Activated T-cell treated with anti-CD3 and anti-CD28 coated beads, Interleukin-2, amount 50 U/mL, for 4 hours (primary cell): ENCODE measurements around the gene SPIB. TPM values are rescaled to one million over a fixed set of nuclear protein-coding genes. Genes with fewer than 3 reads are reported as not detected.
A peak's percentile ranks its signal among the peaks of the same experiment; 100 is the strongest.

Source experiments
- ATAC-seq, 2 donors: fragments of 200-7000 bp; cut with Tn5 transposase; one replicate each; pipeline ENCODE4 v1.10.0; 2021
- DNase-seq: peaks from one replicate; pipeline ENCODE4 v3.0.0-alpha.2; 2020
- H3K27me3 Mint-ChIP-seq: one replicate; pipeline ENCODE4 v1.8.0; 2021; ENCODE audit warnings: low read depth, mixed read lengths
- H3K36me3 Mint-ChIP-seq: one replicate; pipeline ENCODE4 v1.8.0; 2022; ENCODE audit warnings: mixed read lengths; ENCODE audit not compliant: insufficient read depth
- H3K4me1 Mint-ChIP-seq: one replicate; pipeline ENCODE4 v1.8.0; 2021; ENCODE audit warnings: low read depth, mixed read lengths
- H3K4me3 Mint-ChIP-seq: one replicate; pipeline ENCODE4 v1.8.0; 2021; ENCODE audit warnings: mild to moderate bottlenecking, moderate library complexity, mixed read lengths
- H3K9me3 Mint-ChIP-seq: one replicate; pipeline ENCODE4 v1.8.0; 2021; ENCODE audit warnings: mixed read lengths
- total RNA-seq, 3 donors: library from RNA; stranded (reverse); gene quantifications; one replicate each; pipeline ENCODE4 v1.2.1, GENCODE V29; 2021

Gene SPIB
- total RNA-seq, 3 donors from 2014 or later, result 1.9 to 6.7 (median 2.1) TPM

- Mint-ChIP-seq H3K27me3 (no peaks in the 10 kb centered on the region), H3K9me3 (no peaks in the 10 kb centered on the region), H3K4me1 (peaks cover 19% of the 10 kb centered on the region), H3K4me3 (peak overlapping the region; percentile 93), H3K36me3 (peaks cover 6% of the 10 kb centered on the region)
- DNase-seq (no peak), ATAC-seq (no peak)
These were observed 56.4 kb downstream of the SPIB start for GRCh38 chr19:50475101-50475568.

- Mint-ChIP-seq H3K9me3 (no peaks in the 10 kb centered on the region), H3K4me3 (peak overlapping the region; percentile 93), H3K4me1 (peaks cover 19% of the 10 kb centered on the region), H3K36me3 (peaks cover 6% of the 10 kb centered on the region), H3K27me3 (no peaks in the 10 kb centered on the region)
- ATAC-seq (no peak), DNase-seq (no peak)
These were observed 57.0 kb downstream of the SPIB start for GRCh38 chr19:50475736-50476223.

- peaks cover 19% of the 10 kb centered on the region for H3K4me1 Mint-ChIP-seq
- ATAC-seq (peak; percentile 95), DNase-seq (peak; percentile 88)
- H3K4me3 Mint-ChIP-seq, result peak within 1 kb of the TSS; percentile 93
- H3K36me3 Mint-ChIP-seq, result peaks cover 6% of the 10 kb centered on the region
- H3K9me3 Mint-ChIP-seq, result no peaks in the 10 kb centered on the region
- no peaks in the 10 kb centered on the region for H3K27me3 Mint-ChIP-seq
These were observed 57.6 kb downstream of the SPIB start, which contains the start of the genes EMC10 and GARIN5A for GRCh38 chr19:50476224-50476906. Gene EMC10 (plus strand): TSS chr19:50476507. CDS start chr19:50476545, 38 bp downstream. Gene GARIN5A (minus strand): TSS chr19:50476848. CDS start chr19:50476388, 460 bp downstream.

- Mint-ChIP-seq H3K27me3 (no peaks in the 10 kb centered on the region), H3K4me1 (peaks cover 19% of the 10 kb centered on the region), H3K36me3 (peaks cover 6% of the 10 kb centered on the region), H3K4me3 (peak overlapping the region; percentile 93), H3K9me3 (no peaks in the 10 kb centered on the region)
- ATAC-seq (no peak), DNase-seq (no peak)
These were observed 58.1 kb downstream of the SPIB start for GRCh38 chr19:50476907-50477238.

- Mint-ChIP-seq H3K9me3 (no peaks in the 10 kb centered on the region), H3K4me3 (peak overlapping the region; percentile 93), H3K27me3 (no peaks in the 10 kb centered on the region), H3K36me3 (peaks cover 6% of the 10 kb centered on the region), H3K4me1 (peaks cover 19% of the 10 kb centered on the region)
- DNase-seq, result no peak
- ATAC-seq, result no peak
These were observed 59.2 kb downstream of the SPIB start for GRCh38 chr19:50477751-50478515.

GRCh38 chr19:50478901-50479715, 60.4 kb downstream of the SPIB start:
- H3K36me3 Mint-ChIP-seq, result peaks cover 12% of the 10 kb centered on the region
- peak overlapping the region; percentile 43 for H3K4me3 Mint-ChIP-seq
- ATAC-seq (no peak), DNase-seq (no peak)
- no peaks in the 10 kb centered on the region for H3K27me3 Mint-ChIP-seq
- peaks cover 19% of the 10 kb centered on the region for H3K4me1 Mint-ChIP-seq
- no peaks in the 10 kb centered on the region for H3K9me3 Mint-ChIP-seq

GRCh38 chr19:50479761-50480251, 61.1 kb downstream of the SPIB start:
- Mint-ChIP-seq H3K4me3 (no peak overlapping the region), H3K27me3 (no peaks in the 10 kb centered on the region), H3K9me3 (no peaks in the 10 kb centered on the region), H3K4me1 (peaks cover 19% of the 10 kb centered on the region), H3K36me3 (peaks cover 15% of the 10 kb centered on the region)
- DNase-seq, result no peak
- no peak for ATAC-seq

- ATAC-seq (no peak), DNase-seq (no peak)
- no peaks in the 10 kb centered on the region for H3K27me3 Mint-ChIP-seq
- H3K4me3 Mint-ChIP-seq, result no peak overlapping the region
- H3K36me3 Mint-ChIP-seq, result peaks cover 19% of the 10 kb centered on the region
- no peaks in the 10 kb centered on the region for H3K9me3 Mint-ChIP-seq
- peaks cover 19% of the 10 kb centered on the region for H3K4me1 Mint-ChIP-seq
These were observed 61.8 kb downstream of the SPIB start for GRCh38 chr19:50480281-50481111.

Other genes starting within 250 kb of the SPIB start
- under 1 TPM; 0.25 to 0.63 (median 0.34) TPM for gene MYH14, start 215.3 kb upstream of the SPIB start, total RNA-seq
- gene KCNC3, start 89.6 kb upstream of the SPIB start, total RNA-seq, result 1 to 10 TPM; 4.1 to 5.6 (median 4.6) TPM
- 10 to 100 TPM in 2 of 3 donors, 1 to 10 TPM in 1; 9.1 to 21.1 (median 10.4) TPM for gene NAPSA, start 53.3 kb upstream of the SPIB start, total RNA-seq
- gene NR1H2, start 42.5 kb upstream of the SPIB start, total RNA-seq, result 100 to 1,000 TPM; 106 to 107 (median 106) TPM
- 100 to 1,000 TPM; 182 to 246 (median 214) TPM for gene POLD1, start 34.6 kb upstream of the SPIB start, total RNA-seq
- gene MYBPC2, start 14.0 kb downstream of the SPIB start, total RNA-seq, result under 1 TPM in 2 of 3 donors, not detected in 1; 0.08 to 0.60 TPM
- 100 to 1,000 TPM; 111 to 122 (median 117) TPM for gene EMC10, start 57.6 kb downstream of the SPIB start, total RNA-seq
- gene GARIN5A, start 57.9 kb downstream of the SPIB start, total RNA-seq, result under 1 TPM; 0.26 to 0.84 (median 0.66) TPM
- 10 to 100 TPM; 51.7 to 59.4 (median 55.6) TPM for gene JOSD2, start 92.3 kb downstream of the SPIB start, total RNA-seq
- not detected for gene ASPDH, start 95.0 kb downstream of the SPIB start, total RNA-seq
- not detected for gene LRRC4B, start 149.5 kb downstream of the SPIB start, total RNA-seq
- gene SYT3, start 220.9 kb downstream of the SPIB start, total RNA-seq, result 1 to 10 TPM in 1 of 3 donors, under 1 TPM in 2; 0.35 to 1.2 (median 0.66) TPM
- gene C19orf81, start 230.5 kb downstream of the SPIB start, total RNA-seq, result under 1 TPM in 1 of 3 donors, not detected in 2; 0.95 TPM